ENCODE measurements around the gene ALPI.

The ALPI gene

GRCh38 chr2:232486558-232487384 is 30.8 kb downstream of the ALPI start:
- DNase-seq: no peak

- peak; percentile 66 for DNase-seq
Measured at GRCh38 chr2:232487385-232488096, 31.6 kb downstream of the ALPI start, which contains the start of gene ECEL1. Gene ECEL1 (minus strand): TSS chr2:232487834. CDS start chr2:232486653, 1,181 bp downstream.

DNA sequence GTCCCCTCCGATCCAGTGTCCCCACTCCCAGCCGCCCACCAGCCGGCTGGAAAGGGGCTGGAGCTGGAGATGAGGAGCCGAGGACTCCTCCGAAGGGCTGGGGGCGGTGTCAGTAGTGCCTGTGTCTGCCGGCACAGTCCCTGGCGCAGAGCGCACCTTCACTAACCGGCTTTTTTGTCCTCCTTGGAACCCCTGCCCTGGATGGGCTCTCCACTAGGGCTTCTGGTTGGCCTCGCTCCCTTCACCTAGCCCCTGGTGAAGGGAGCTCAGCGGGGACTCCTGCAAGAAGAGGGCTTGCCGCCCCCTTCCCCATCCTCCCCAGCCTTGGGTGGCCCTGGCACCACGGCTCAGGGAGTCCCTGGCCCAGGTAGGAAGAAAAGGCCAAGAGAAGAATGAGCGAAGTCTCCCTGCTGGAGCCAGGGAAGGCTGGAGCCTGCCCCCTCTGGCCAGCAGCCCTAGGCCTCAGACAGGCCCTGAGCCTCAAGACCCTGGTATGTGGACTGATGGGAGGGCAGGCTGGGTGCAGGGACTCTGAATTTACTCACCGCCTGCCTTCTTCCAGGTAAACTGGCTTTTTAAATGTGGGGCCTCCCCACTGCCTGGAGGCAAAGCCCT is 32.3 kb downstream of the ALPI start:
- DNase-seq: no peak

DNA sequence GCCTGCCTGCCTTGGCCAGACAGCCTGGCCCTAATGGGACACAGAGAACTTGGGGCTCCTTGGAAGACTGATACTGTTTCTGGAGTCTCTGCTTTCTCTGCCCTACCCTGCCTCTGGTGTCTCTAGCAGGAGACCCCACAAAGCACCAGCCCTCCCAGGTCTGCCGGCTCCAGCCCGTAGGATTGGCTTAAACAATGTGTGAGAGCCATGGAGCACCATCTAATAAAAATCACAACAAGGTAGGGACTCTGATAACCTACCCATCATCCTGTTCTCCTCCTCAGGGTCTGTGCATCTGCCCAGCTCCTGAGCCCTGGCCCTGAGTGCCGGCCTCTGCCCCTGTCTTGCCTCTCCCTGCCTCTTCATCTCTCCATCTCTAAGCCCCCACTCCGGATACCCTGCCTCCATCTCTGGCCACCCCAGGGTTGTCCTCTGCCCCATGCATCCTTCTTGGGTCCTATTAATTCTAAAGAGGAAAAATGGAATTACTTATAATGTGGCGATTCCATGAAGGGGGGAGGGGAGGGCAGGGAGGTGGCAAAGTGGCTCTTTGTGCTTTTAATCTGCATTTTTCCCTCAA is 32.9 kb downstream of the ALPI start:
- DNase-seq: no peak

DNA sequence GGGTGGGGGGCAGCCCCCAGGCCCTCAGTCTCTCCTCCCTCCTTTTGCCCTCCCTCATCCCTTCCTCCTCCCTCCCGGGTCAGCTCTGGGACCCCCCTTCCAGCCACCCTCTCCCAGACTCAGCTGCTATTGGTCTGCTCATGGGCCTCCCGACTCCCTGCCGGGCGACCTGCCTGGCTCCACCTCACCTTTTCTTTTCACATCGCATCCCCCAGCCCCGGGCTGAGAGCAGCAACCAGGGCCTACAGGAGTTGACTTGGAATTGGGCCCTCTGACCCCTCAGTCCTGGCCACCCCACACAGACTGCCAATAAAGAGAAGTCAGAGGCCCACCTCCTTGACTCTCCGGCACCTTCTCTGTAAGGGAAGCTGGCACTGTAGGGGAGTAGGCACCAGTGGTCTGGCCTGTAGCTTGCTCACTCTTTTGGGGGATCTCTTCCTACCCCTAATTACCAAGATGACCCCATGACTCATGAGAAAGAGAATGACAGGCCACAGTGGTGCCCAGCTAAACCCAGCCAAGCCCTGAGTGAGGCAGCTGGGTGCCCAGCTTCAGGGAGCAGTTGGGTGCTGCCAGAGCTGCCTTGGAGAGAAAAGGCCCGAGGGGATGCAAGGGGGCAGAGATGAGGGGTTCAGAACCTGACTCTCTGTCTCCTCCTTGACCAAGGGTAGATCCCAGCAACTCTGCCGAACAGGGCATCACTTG is 33.7 kb downstream of the ALPI start:
- no peak for DNase-seq

DNA sequence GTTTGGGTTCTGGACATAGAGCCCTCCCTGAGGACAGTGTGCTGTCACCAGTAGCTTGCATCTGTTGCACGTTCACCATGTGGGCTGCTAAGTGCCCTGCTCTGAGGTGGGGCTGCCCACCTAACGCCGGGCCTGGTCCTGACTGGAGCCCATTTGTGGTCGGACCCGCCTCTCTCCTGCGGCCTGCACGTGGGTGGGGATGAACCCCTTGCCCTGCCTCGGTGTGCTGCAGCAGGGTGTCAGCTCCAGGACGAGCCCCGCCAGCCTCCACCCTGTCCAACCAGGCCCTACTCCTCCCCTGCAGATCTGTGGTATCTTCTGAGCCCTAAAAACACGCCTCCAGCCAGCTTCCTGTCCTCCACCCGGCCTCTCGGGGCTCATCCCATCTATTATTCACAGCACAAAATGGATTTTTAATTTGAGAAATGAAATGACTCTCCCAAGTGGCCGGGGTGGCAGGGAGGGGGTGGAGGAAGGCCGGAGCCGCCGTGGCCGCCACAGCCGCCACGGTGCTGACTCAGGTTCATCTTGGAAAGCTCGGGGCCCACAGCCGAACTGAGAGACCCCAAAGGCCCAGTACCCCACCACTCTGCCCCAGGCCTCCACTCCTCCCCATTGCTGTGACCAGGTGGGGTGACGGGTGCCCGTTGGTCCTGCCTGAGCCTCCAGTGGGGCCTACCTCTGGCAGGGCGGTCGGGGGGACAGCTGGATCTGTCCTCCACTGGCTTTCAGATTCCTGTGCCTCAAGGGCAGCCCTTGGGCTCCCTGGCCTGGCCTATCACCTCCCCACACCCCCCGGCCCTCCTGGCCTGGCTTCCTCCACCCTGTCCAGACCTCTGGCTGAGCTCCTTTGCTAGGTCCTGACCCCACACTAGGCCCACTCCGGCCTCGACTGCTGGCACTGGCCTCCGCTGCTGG is 34.5 kb downstream of the ALPI start:
- no peak for DNase-seq

DNA sequence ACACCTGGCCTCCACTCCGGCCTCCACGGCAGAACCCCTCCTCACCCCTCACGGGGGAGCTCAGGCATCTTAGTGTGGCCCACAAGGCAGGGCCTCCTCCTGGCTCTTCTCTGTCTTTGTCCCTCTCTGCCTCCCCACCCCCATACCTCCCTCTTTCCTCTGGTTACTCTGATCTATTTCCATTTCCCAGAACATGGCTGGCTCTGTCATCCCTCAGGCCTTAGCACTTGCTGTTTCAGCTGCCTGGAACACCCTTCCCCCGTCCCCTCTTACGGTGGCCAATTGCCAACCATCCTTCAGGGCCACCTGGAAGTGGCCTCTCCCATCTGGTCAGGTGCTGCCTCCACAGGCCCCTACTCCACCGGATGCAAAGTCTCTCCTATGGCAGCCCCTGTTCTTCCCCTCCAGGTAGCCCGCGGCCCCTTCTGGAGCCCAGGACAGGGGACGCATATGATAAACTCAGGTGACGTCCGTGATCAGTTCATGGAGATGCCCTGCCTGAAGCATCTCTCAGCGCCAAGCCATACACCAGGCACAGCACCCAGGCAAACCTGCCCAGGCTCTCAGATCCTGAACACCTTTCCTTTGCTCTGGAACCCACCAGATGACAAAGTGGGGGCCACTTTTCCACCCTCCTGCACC is 35.3 kb downstream of the ALPI start:
- DNase-seq: peak; percentile 16

DNA sequence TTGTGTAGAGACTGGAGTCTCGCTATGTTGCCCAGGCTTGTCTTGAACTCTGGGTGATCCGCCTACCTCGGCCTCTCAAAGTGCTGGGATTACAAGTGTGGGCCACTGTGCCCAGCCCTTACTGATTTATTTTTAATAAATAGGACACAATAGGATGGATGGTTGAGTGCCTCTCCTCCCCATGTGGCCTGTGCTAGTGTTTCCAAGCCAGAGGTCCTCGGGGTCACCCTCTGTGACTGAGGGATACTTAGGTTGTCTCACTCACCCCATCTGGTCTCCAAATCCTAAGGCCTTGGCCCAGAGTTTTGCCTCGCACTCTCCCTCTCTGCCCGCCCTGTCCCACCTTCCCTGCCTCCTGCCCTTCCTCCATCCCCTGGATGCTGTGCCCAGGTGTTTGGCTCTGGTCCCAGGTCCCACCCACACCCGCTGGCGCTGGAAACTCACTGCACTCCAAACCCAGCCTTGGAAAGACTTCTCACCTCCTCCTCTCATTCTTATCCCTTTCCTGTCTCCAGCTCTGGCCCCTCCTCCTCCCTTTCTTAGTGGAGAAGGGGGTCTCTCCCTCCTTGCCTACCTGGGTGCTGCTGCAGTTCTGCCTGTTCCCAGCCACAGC is 36.4 kb downstream of the ALPI start:
- peak; percentile 65 for DNase-seq

GRCh38 chr2:232492963-232493700 is 37.2 kb downstream of the ALPI start:
- no peak for DNase-seq

DNA sequence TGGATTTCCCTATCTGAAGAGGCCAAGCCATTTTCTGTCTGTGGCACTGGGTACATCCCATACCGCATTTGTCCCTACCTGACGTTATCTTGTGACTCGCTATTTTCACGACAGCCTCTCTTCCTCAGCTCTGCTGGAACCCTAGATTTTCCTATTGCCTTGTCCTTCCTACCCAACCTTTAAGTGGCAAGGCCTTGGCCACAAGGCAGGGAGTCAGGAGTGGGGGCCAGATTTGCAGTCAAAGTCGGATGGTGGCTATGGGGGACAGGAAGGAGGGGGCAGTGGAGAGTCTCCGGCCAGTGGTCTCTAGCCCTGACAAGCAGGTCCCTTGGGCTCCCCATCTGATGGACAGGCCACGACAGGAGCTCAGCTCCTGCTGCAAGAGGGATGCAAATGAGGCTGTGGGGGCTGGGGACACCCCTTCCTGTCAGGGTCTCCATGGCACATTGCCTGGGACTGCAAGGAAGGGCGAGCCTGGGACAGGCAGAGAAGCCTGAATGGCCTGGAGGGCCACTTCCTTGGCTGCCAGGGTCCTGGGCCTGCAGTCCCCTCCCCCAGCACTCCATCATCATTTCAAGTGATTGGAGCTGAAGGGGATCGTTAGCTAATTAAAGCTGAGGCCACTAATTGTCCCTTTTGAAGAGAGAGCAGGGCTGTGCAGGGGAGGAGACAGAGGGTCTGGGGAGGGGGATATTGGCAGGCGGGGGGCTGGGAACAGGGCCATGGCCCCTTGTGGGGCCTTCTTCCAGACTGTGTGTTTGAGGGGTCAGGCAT is 37.9 kb downstream of the ALPI start:
- DNase-seq: peak; percentile 8

- no peak for DNase-seq
Measured at GRCh38 chr2:232494542-232494941, 38.6 kb downstream of the ALPI start.

DNA sequence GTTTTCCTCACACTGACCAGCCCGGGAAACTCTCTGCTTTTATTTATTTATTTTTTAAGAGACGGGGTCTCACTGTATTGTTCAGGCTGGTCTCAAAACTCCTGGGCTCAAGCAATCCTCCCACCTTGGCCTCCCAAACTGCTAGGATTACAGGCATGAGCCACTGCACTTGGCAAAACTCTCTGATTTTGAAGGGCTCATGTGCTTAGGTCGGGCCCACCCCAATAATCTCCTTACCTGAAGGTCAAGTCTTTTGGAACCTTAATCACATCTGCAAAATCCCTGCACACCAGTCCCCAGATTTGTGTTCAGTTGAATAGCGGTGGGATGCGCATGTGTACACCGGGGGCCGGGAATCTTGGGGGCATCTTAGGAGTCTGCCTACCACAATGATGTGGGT is 39.3 kb downstream of the ALPI start:
- no peak for DNase-seq

DNA sequence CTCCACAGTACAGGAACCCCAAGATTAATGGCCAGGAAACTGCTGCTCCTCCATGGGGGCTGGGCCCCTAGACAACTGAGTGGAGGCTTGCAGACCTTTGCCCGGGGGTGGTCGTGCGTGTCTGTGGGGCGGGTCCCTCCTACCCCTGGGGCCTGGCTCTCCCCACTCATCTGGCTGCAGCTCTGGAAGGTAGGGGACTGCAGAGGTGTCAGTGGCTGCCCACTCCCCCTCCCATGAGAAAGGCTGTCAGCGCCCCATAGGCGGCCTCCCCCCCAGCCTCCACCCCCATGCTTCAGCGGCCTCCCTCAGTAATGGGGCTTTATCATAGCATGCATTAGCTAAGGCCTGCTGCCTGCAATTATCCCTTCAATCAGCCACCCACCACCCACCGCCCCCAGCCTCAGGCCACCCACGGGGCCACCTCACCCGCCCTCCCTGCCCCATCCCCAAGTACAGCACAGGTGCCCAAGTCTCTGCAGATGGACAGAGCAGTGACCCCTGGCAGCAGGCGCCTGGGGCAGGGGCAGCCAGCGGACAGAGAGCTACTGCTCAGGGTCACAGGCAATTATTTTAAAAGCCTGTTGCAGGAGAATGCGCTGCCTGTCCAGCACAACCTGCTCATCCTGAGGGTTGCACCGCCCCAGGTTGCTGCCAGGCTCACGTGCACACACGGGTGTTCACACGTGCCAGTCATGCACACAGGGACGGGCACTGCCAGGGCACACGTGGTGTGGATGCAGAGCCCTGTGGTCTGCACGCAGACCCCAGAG is 40.7 kb downstream of the ALPI start:
- peak; percentile 49 for DNase-seq

DNA sequence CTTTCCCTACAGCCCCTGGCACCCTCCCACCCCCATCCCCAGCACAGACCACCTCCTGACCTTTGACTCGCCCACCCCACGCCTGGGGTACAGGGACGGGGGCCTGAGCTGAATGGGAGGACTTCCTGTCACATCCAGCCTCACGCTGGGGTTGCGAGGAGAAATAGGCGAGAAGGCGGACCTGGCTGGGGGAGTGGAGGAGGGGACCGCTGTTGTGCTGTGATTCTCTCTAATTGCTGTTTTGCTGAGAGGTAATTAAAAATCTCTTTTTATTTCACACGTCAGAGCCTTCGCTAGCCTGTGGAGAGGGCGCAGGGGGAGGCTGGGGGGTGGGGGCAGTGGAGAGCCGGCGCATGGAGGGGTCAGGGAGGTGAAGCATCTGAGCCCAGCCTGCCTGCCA is 41.4 kb downstream of the ALPI start:
- DNase-seq: peak; percentile 82

GRCh38 chr2:232498452-232498851 is 42.5 kb downstream of the ALPI start:
- no peak for DNase-seq

- peak; percentile 54 for DNase-seq
Measured at GRCh38 chr2:232501331-232501771, 45.4 kb downstream of the ALPI start.

DNA sequence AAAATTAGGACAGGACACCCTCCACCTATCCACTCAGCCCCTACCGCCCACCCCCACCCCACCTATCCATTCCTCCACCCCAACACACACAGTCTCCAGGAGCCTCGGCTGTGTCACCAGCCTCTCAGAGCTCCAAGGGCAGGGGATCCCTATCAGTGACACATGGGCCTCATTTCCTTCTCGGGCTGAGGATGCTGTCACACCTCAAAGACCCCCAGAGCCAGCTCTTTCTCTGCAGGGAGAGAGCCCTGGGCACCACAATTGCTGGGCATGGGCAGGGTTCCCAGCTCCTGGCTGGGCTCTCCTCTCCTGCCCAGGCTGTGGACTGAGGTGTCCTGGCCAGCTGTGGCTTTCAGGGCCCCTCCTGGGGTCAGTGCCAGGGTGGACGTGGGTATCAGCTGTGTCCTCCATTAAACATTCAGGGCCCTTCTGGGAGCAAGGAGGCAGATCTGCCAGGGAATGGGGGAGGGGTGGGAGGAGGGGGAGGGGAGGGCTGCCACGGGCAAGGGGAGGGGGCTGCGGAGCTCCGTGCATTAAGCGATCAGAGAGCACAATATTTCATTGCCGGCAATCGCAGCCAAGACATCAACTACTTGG is 45.9 kb downstream of the ALPI start:
- DNase-seq: no peak

DNA sequence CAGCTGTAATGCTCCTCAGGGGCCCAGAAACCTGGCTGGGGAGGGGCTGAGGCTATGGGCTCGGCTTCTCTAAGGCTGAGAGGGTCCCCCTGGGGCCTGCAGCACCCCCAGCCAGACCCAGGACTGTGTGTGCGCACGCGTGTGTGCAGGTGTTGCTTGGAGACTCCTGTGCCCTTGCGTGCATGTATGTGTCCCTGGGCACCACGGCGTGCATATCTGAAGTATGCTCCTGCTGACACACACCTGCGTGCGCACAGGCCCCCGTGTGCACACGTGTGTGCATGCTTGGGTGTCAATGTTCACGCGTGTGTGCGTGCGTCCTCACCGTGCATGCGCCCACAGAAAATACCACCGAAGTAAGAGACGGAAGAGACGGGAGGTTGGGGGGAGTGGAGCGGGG is 46.6 kb downstream of the ALPI start:
- peak; percentile 41 for DNase-seq

Data from NCI-H69 (cell line).